Fibroblast of the aortic adventitia (primary cell): Measurements from ENCODE around the gene GLDC. TPM values are rescaled to one million over a fixed set of nuclear protein-coding genes. Genes with fewer than 3 reads are reported as not detected.

Experiments used
- DNase-seq: peaks from one replicate; pipeline ENCODE4 v3.0.0-alpha.2; 2010; ENCODE audit warnings: low read depth
- H3K4me3 ChIP-seq: 2 replicates; pipeline ENCODE4 v1.5.1; 2011; ENCODE audit warnings: low read depth, mild to moderate bottlenecking, control low read depth, low read length, moderate library complexity
- CTCF ChIP-seq: IDR thresholded peaks from 2 replicates; pipeline ENCODE4 v1.5.1; 2011; ENCODE audit warnings: mild to moderate bottlenecking, low read length, control low read depth, inconsistent platforms; ENCODE audit not compliant: insufficient read depth
- total RNA-seq: library from RNA; depleted of rRNA; stranded (reverse); fragments of >200 nt; gene quantifications from 2 replicates; pipeline ENCODE4 v1.2.3, GENCODE V29; 2012; ENCODE audit warnings: low replicate concordance

The GLDC gene
- total RNA-seq, 1 donor: 1.8 TPM

GRCh38 chr9:6501526-6502210 lies 143.9 kb downstream of the GLDC start:
- no peak overlapping the region for H3K4me3 ChIP-seq
- no peak for TF ChIP-seq CTCF
- no peak for DNase-seq

- no peak overlapping the region for H3K4me3 ChIP-seq
- no peak for TF ChIP-seq CTCF
- DNase-seq: peak; percentile 57
Observed at GRCh38 chr9:6498982-6499381, 146.5 kb downstream of the GLDC start.

GRCh38 chr9:6495466-6495865 lies 150.1 kb downstream of the GLDC start:
- no peak for TF ChIP-seq CTCF
- DNase-seq: no peak
- H3K4me3 ChIP-seq: no peak overlapping the region

GRCh38 chr9:6490863-6491262 lies 154.7 kb downstream of the GLDC start:
- DNase-seq: no peak
- no peak for TF ChIP-seq CTCF
- no peak overlapping the region for H3K4me3 ChIP-seq

- no peak for TF ChIP-seq CTCF
- no peak overlapping the region for H3K4me3 ChIP-seq
- no peak for DNase-seq
Observed at GRCh38 chr9:6489099-6489498, 156.4 kb downstream of the GLDC start.

GRCh38 chr9:6488395-6488794 lies 157.1 kb downstream of the GLDC start:
- H3K4me3 ChIP-seq: no peak overlapping the region
- no peak for TF ChIP-seq CTCF
- DNase-seq: no peak

- no peak for DNase-seq
- no peak overlapping the region for H3K4me3 ChIP-seq
- TF ChIP-seq CTCF: no peak
Observed at GRCh38 chr9:6484210-6484609, 161.3 kb downstream of the GLDC start.
